Upper lobe of left lung (tissue), 6 donors: ENCODE results near the gene HES2. TPM values are rescaled to one million over a fixed set of nuclear protein-coding genes. Genes with fewer than 3 reads are reported as not detected.

Source experiments
- ATAC-seq, 2 donors: fragments of 200-7000 bp; cut with Tn5 transposase; one replicate each; pipeline ENCODE4 v1.9.1; 2022; ENCODE audit warnings: mild to moderate bottlenecking in 2 of 2, moderate library complexity in 2 of 2; ENCODE audit not compliant: low FRiP score in 2 of 2
- DNase-seq, 2 donors: peaks; one replicate each; pipeline ENCODE4 v3.0.0-alpha.2; 2019 to 2020
- H3K27ac ChIP-seq, 4 donors: fragments of 200-600 bp; sonication (generic); one replicate each; pipeline ENCODE4 v1.5.1; 2016 to 2019
- H3K27me3 ChIP-seq, 4 donors: fragments of 200-600 bp; sonication (generic); one replicate each; pipeline ENCODE4 v1.5.1; 2017 to 2019
- H3K36me3 ChIP-seq, 4 donors: fragments of 200-600 bp; sonication (generic); one replicate each; pipeline ENCODE4 v1.5.1; 2016 to 2019
- H3K4me1 ChIP-seq, 4 donors: fragments of 200-600 bp; sonication (generic); one replicate each; pipeline ENCODE4 v1.5.1; 2018 to 2019
- H3K4me3 ChIP-seq, 4 donors: fragments of 200-600 bp; sonication (generic); one replicate each; pipeline ENCODE4 v1.5.1; 2017 to 2019; ENCODE audit warnings: mild to moderate bottlenecking in 2 of 4, moderate library complexity in 1 of 4
- H3K9me3 ChIP-seq, 4 donors: fragments of 200-600 bp; sonication (generic); one replicate each; pipeline ENCODE4 v1.5.1; 2018 to 2019
- EP300 ChIP-seq, 4 donors: sonication (generic); formaldehyde crosslinking; IDR thresholded peaks; one replicate each; pipeline ENCODE4 v1.5.1; 2017; ENCODE audit warnings: antibody characterized with exemption in 4 of 4, control low read depth in 2 of 4
- POLR2A ChIP-seq, 4 donors: fragments of 450-650 bp; IDR thresholded peaks; one replicate each; pipeline ENCODE4 v1.5.1; 2016 to 2017; ENCODE audit warnings: antibody characterized with exemption in 4 of 4, mild to moderate bottlenecking in 2 of 4
- POLR2AphosphoS5 ChIP-seq, 2 donors: sonication (generic); formaldehyde crosslinking; IDR thresholded peaks; one replicate each; pipeline ENCODE4 v1.5.1; 2017; ENCODE audit warnings: antibody characterized with exemption in 2 of 2
- WGBS, 2 donors: methylation state at CpG; one replicate each; pipeline ENCODE4 v1.1.5; 2017 to 2018; 5-methylcytosine and 5-hydroxymethylcytosine counted together
- total RNA-seq, 6 donors: library from RNA; depleted of rRNA in 4 of 6; stranded (reverse); fragments of >200 nt in 4 of 6; gene quantifications; one replicate each; pipeline versions ENCODE4 v1.1.0 to v1.2.1, GENCODE V29; 2016 to 2021
- TF ChIP-seq, protein P1 (sequence below), 6 experiments: fragments of 450-650 bp in 4 of 6; fragments of 200-600 bp in 2 of 6; sonication (generic) in 2 of 6; IDR thresholded peaks; one replicate each; pipeline ENCODE4 v1.5.1; 2016 to 2019; ENCODE audit warnings: antibody characterized with exemption in 6 of 6
- donor health status: DM: no; HTN: no; CAD: no; lungs with moderate emphysema.
- donor health status: DM: no; HTN: yes; CAD: no; lungs with severe emphysema.

The HES2 gene
- total RNA-seq, 6 donors from 2014 or later = 1.8 to 11.4 (median 3.7) TPM

GRCh38 chr1:6463120-6463412, 43.3 kb upstream of the HES2 start:
- DNase-seq (no peak), ATAC-seq (no peak)
- peaks cover 0 to 16% (median 0%) of the 10 kb centered on the region in 4 donors for H3K36me3 ChIP-seq
- TF ChIP-seq EP300 (IDR thresholded peaks at IDR 0.05) = no peak
- TF ChIP-seq, protein P1, sequence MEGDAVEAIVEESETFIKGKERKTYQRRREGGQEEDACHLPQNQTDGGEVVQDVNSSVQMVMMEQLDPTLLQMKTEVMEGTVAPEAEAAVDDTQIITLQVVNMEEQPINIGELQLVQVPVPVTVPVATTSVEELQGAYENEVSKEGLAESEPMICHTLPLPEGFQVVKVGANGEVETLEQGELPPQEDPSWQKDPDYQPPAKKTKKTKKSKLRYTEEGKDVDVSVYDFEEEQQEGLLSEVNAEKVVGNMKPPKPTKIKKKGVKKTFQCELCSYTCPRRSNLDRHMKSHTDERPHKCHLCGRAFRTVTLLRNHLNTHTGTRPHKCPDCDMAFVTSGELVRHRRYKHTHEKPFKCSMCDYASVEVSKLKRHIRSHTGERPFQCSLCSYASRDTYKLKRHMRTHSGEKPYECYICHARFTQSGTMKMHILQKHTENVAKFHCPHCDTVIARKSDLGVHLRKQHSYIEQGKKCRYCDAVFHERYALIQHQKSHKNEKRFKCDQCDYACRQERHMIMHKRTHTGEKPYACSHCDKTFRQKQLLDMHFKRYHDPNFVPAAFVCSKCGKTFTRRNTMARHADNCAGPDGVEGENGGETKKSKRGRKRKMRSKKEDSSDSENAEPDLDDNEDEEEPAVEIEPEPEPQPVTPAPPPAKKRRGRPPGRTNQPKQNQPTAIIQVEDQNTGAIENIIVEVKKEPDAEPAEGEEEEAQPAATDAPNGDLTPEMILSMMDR (IDR thresholded peaks at IDR 0.05) = no peak
- no peak for TF ChIP-seq POLR2A (IDR thresholded peaks at IDR 0.05)
- TF ChIP-seq POLR2AphosphoS5 (IDR thresholded peaks at IDR 0.05) = no peak
- WGBS, 2 donors = 86 to 100% methylated on average over 1 of the region's 1 CpG
- no peaks in the 10 kb centered on the region for H3K9me3 ChIP-seq
- no peak overlapping the region for H3K27ac ChIP-seq
- no peak overlapping the region for H3K4me3 ChIP-seq
- peaks cover 8 to 31% (median 17%) of the 10 kb centered on the region in 4 donors for H3K4me1 ChIP-seq
- H3K27me3 ChIP-seq = peaks cover 0 to 9% (median 3%) of the 10 kb centered on the region in 4 donors

DNA sequence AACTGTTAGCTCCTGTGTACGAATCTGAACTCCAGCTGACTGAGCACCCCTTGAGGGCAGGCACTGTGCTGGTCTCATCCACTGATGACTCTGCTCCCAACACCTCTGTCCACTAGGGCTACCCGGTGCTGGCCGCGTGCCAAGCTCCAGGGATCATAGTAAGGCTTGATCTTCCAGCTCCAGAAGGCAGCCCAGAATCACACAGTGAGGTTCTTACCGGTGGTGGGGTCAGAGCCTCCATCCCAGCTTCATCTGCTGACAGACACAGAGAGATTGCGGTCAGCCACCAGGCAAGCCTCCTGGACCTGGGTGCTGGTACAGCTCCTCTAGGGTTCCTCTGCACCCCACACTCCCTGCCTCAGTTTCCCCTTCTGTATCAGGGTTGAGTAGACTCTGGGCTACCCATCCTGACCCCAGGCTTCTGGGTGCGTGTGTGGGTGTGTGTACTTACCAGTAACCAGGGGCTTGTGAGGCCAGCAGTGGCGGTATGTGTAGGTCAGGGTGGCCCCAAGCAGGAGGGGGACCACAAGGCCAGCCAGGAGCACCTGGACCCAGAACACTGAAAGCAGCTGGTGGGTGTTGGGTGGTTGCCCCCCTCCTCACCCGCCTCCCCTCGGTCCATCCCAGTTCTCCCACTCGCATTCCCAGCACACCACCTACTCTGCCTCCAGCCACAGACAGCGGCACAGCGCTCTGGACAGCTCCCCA, 42.8 kb upstream of the HES2 start:
- no peak overlapping the region for H3K27ac ChIP-seq
- no peak overlapping the region for H3K4me3 ChIP-seq
- H3K27me3 ChIP-seq = peaks cover 0 to 9% (median 3%) of the 10 kb centered on the region in 4 donors
- no peaks in the 10 kb centered on the region for H3K9me3 ChIP-seq
- TF ChIP-seq EP300 (IDR thresholded peaks at IDR 0.05) (no peak), POLR2AphosphoS5 (IDR thresholded peaks at IDR 0.05) (no peak), POLR2A (IDR thresholded peaks at IDR 0.05) (no peak)
- TF ChIP-seq, protein P1 (IDR thresholded peaks at IDR 0.05) = no peak
- ATAC-seq = no peak
- peaks cover 8 to 31% (median 17%) of the 10 kb centered on the region in 4 donors for H3K4me1 ChIP-seq
- peaks cover 0 to 13% (median 0%) of the 10 kb centered on the region in 4 donors for H3K36me3 ChIP-seq
- DNase-seq = no peak
- 83 to 94% methylated on average over 9 to 13 of the region's 13 CpGs for WGBS, 2 donors

DNA sequence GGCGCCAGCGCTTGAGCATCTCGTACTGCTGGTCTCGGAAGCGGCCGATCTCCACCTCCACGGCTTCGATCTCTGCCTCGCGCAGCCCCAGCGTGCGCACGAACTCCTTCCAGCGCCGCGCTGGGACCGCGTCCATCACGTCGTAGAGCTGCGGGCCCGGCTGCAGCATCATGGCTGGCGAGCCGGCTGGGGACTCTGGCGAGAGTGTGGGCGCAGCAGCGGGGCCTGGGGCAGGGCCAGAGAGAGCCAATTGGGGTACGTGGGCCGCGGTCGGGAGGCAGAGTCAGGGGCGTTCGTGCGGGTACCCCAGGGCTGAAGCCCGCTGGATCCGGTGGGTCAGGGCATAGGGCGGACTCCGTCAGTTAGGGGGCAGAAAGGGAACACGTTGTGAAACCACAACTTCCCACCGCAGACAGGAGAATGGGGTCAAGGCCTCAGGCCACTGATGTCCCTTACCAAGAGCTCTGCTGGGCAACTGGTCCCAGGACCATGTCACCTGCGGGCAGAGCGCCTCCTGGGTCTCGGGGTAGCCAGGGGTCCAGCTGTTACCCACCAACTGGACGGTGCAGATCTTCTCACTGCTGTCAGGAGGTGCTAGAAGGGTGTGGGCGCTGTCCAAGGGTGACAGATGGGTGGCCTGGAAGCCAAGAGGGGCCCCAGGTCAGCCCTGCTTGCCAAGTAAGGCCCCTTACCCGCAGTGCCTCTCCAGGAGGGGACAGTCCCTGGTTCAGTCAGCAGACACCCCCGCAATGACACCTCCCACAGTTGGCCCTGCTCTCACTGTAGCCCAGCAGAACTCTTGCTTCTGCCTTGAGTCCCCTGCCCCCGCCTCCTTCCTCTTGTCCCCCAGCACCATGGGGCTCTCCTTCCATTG, 42.1 kb upstream of the HES2 start:
- no peak overlapping the region for H3K27ac ChIP-seq

GRCh38 chr1:6461051-6461530, 41.4 kb upstream of the HES2 start:
- 88% methylated on average over 40 of the region's 40 CpGs for WGBS, 2 donors
- ATAC-seq (no peak), DNase-seq (no peak)
- Histone ChIP-seq H3K4me1 (peaks cover 8 to 25% (median 16%) of the 10 kb centered on the region in 4 donors), H3K27me3 (peaks cover 0 to 10% (median 4%) of the 10 kb centered on the region in 4 donors), H3K9me3 (no peaks in the 10 kb centered on the region), H3K27ac (peak overlapping the region in 2 of 4 donors; percentile 7 to 60), H3K4me3 (peak overlapping the region in 2 of 4 donors; percentile 35 to 40), H3K36me3 (peaks cover 0 to 13% (median 0%) of the 10 kb centered on the region in 4 donors)
- TF ChIP-seq POLR2A (IDR thresholded peaks at IDR 0.05) (no peak), EP300 (IDR thresholded peaks at IDR 0.05) (no peak), POLR2AphosphoS5 (IDR thresholded peaks at IDR 0.05) (no peak)
- TF ChIP-seq, protein P1 (IDR thresholded peaks at IDR 0.05) = no peak

More for the DNA sequence above, 42.1 kb upstream of the HES2 start:
- peak overlapping the region in 2 of 4 donors; percentile 35 to 40 for H3K4me3 ChIP-seq
- WGBS, 2 donors = 95 to 96% methylated on average over 45 to 48 of the region's 48 CpGs
- no peaks in the 10 kb centered on the region for H3K9me3 ChIP-seq
- H3K27me3 ChIP-seq = peaks cover 0 to 9% (median 3%) of the 10 kb centered on the region in 4 donors
- TF ChIP-seq POLR2A (IDR thresholded peaks at IDR 0.05) (no peak), POLR2AphosphoS5 (IDR thresholded peaks at IDR 0.05) (no peak), EP300 (IDR thresholded peaks at IDR 0.05) (no peak)
- TF ChIP-seq, protein P1 (IDR thresholded peaks at IDR 0.05) = no peak
- DNase-seq (no peak), ATAC-seq (no peak)
- peaks cover 8 to 31% (median 17%) of the 10 kb centered on the region in 4 donors for H3K4me1 ChIP-seq
- peaks cover 0 to 13% (median 0%) of the 10 kb centered on the region in 4 donors for H3K36me3 ChIP-seq
